H1 (cell line): ENCODE data around the gene BCL2L1. TPM values are rescaled to one million over a fixed set of nuclear protein-coding genes. Genes with fewer than 3 reads are reported as not detected.

Experiments used
- CTCF ChIA-PET: fragments of 300-600 bp; sonication (Branson Sonifier 250); formaldehyde crosslinking; loops from one replicate; lab custom pipeline; 2021; ENCODE audit not compliant: partially characterized antibody; lab: Charles Lee
- POLR2A ChIA-PET: fragments of 300-600 bp; sonication (Branson Sonifier 250); formaldehyde crosslinking; loops from one replicate; lab custom pipeline; 2021; ENCODE audit warnings: inconsistent platforms; ENCODE audit not compliant: partially characterized antibody; lab: Charles Lee
- DNase-seq, 2 experiments: peaks; one replicate each; pipeline versions ENCODE4 v3.0.0 to v3.0.0-alpha.2; 2010 to 2022; ENCODE audit warnings: low spot score in 2 of 2, low read depth in 1 of 2, mixed read lengths in 1 of 2
- FAIRE-seq: peaks from 2 replicates; lab custom pipeline; 2011; peaks lifted over from hg19 to GRCh38; lab: Jason Lieb, UNC
- H2AFZ ChIP-seq: 2 replicates; pipeline ENCODE4 v1.8.1; 2012; ENCODE audit warnings: low read length, inconsistent platforms
- H2AK5ac ChIP-seq: 2 replicates; pipeline ENCODE4 v1.6.1; 2013; ENCODE audit warnings: low read depth, low read length
- H2BK120ac ChIP-seq: replicated peaks from 2 replicates; pipeline ENCODE3; 2013; ENCODE audit warnings: low read depth, low read length, inconsistent platforms
- H2BK12ac ChIP-seq: 2 replicates; pipeline ENCODE4 v1.6.1; 2013; ENCODE audit warnings: low read depth, low read length
- H2BK15ac ChIP-seq: 2 replicates; pipeline ENCODE4 v1.6.1; 2013; ENCODE audit warnings: low read length
- H2BK20ac ChIP-seq: 2 replicates; pipeline ENCODE4 v1.6.1; 2013; ENCODE audit warnings: low read length
- H2BK5ac ChIP-seq: 2 replicates; pipeline ENCODE4 v1.6.1; 2013; ENCODE audit warnings: low read depth, low read length
- H3K14ac ChIP-seq: 2 replicates; pipeline ENCODE4 v1.6.1; 2013; ENCODE audit warnings: inconsistent platforms; ENCODE audit not compliant: insufficient read length
- H3K18ac ChIP-seq: 2 replicates; pipeline ENCODE4 v1.6.1; 2013; ENCODE audit warnings: low read length; ENCODE audit errors: extremely low read depth
- H3K23ac ChIP-seq: 2 replicates; pipeline ENCODE4 v1.6.1; 2013; ENCODE audit warnings: inconsistent platforms; ENCODE audit not compliant: insufficient read length
- H3K23me2 ChIP-seq: 2 replicates; pipeline ENCODE4 v1.6.1; 2013; ENCODE audit warnings: low read depth, low read length
- H3K27ac ChIP-seq: 2 replicates; pipeline ENCODE4 v1.6.1; 2011; ENCODE audit warnings: low read depth, low read length, inconsistent platforms
- H3K27me3 ChIP-seq, 4 experiments: replicated peaks in 1 of 4; 1 replicate in 1 of 4; 2 replicates in 3 of 4; pipeline versions ENCODE4 v1.6.1 to v1.8.1; 2011 to 2013; ENCODE audit warnings: low read length in 3 of 4, mild to moderate bottlenecking in 3 of 4, inconsistent platforms in 2 of 4, mixed read lengths in 2 of 4, moderate library complexity in 1 of 4; ENCODE audit not compliant: control insufficient read depth in 3 of 4, insufficient read depth in 3 of 4; ENCODE audit errors: extremely low read depth in 1 of 4
- H3K36me3 ChIP-seq, 4 experiments: 2 replicates each; pipeline versions ENCODE4 v1.6.1 to v1.8.1; 2011 to 2013; ENCODE audit warnings: mild to moderate bottlenecking in 4 of 4, low read length in 3 of 4, moderate library complexity in 2 of 4, control low read depth in 1 of 4, inconsistent platforms in 1 of 4; ENCODE audit not compliant: insufficient read depth in 4 of 4, control insufficient read depth in 2 of 4
- H3K4ac ChIP-seq: replicated peaks from 2 replicates; pipeline ENCODE3; 2013; ENCODE audit warnings: low read length, low read depth, mixed read lengths, inconsistent platforms; ENCODE audit not compliant: insufficient read length
- H3K4me1 ChIP-seq, 4 experiments: replicated peaks in 1 of 4; 1 replicate in 1 of 4; 2 replicates in 3 of 4; pipeline versions ENCODE4 v1.6.1 to v1.8.1; 2011 to 2013; ENCODE audit warnings: low read length in 3 of 4, inconsistent platforms in 2 of 4, mixed read lengths in 1 of 4; ENCODE audit not compliant: insufficient read depth in 4 of 4, control insufficient read depth in 3 of 4
- H3K4me2 ChIP-seq, 2 experiments: 2 replicates each; pipeline versions ENCODE4 v1.6.1 to v1.8.1; 2011 to 2013; ENCODE audit warnings: low read depth in 2 of 2, low read length in 2 of 2, control low read depth in 1 of 2, inconsistent platforms in 1 of 2, mild to moderate bottlenecking in 1 of 2; ENCODE audit not compliant: insufficient read depth in 1 of 2
- H3K4me3 ChIP-seq, 4 experiments: fragments of 200-600, 300-600 bp in 1 of 4; sonication (generic), shearing (Covaris generic), sonication (Bioruptor Twin) in 1 of 4; 2 replicates each; pipeline versions ENCODE4 v1.5.1 to v1.8.1; 2011 to 2016; ENCODE audit warnings: low read length in 4 of 4, low read depth in 3 of 4, control low read depth in 2 of 4, inconsistent platforms in 2 of 4, mild to moderate bottlenecking in 2 of 4, mixed read lengths in 1 of 4, moderate library complexity in 1 of 4; ENCODE audit not compliant: insufficient read depth in 2 of 4; ENCODE audit errors: extremely low read depth in 1 of 4
- H3K56ac ChIP-seq: replicated peaks from 2 replicates; pipeline ENCODE3; 2013; ENCODE audit warnings: low read depth, mild to moderate bottlenecking, mixed read lengths, low read length, inconsistent platforms; ENCODE audit not compliant: insufficient read length
- H3K79me1 ChIP-seq: 2 replicates; pipeline ENCODE4 v1.6.1; 2013; ENCODE audit warnings: low read depth, low read length, control low read depth
- H3K79me2 ChIP-seq, 2 experiments: 2 replicates each; pipeline versions ENCODE4 v1.6.1 to v1.8.1; 2012 to 2013; ENCODE audit warnings: low read length in 2 of 2, mild to moderate bottlenecking in 2 of 2, inconsistent platforms in 1 of 2; ENCODE audit not compliant: insufficient read depth in 2 of 2, control insufficient read depth in 1 of 2
- H3K9ac ChIP-seq, 4 experiments: replicated peaks in 1 of 4; 1 replicate in 1 of 4; 2 replicates in 3 of 4; pipeline versions ENCODE4 v1.6.1 to v1.8.1; 2011 to 2013; ENCODE audit warnings: low read depth in 3 of 4, low read length in 3 of 4, control low read depth in 2 of 4, mild to moderate bottlenecking in 2 of 4, moderate library complexity in 2 of 4, inconsistent platforms in 1 of 4; ENCODE audit errors: extremely low read depth in 1 of 4
- H3K9me3 ChIP-seq, 2 experiments: 2 replicates each; pipeline versions ENCODE4 v1.6.1 to v1.8.1; 2012 to 2013; ENCODE audit warnings: mild to moderate bottlenecking in 2 of 2, moderate library complexity in 2 of 2, control low read depth in 1 of 2, inconsistent platforms in 1 of 2, low read depth in 1 of 2, low read length in 1 of 2, mixed read lengths in 1 of 2; ENCODE audit not compliant: insufficient read depth in 2 of 2
- H4K20me1 ChIP-seq, 2 experiments: replicated peaks in 1 of 2; 2 replicates each; pipeline versions ENCODE3 to v1.8.1; 2011 to 2013; ENCODE audit warnings: inconsistent platforms in 2 of 2, low read length in 2 of 2, mild to moderate bottlenecking in 1 of 2; ENCODE audit not compliant: insufficient read depth in 2 of 2, control insufficient read depth in 1 of 2
- H4K5ac ChIP-seq: 2 replicates; pipeline ENCODE4 v1.6.1; 2013; ENCODE audit warnings: low read length, low read depth, mixed read lengths, inconsistent platforms; ENCODE audit not compliant: insufficient read length
- H4K8ac ChIP-seq: 2 replicates; pipeline ENCODE4 v1.8.0; 2013; ENCODE audit warnings: mild to moderate bottlenecking, moderate library complexity, low read length, inconsistent platforms; ENCODE audit not compliant: insufficient read depth; ENCODE audit errors: extremely low read depth
- H4K91ac ChIP-seq: replicated peaks from 2 replicates; pipeline ENCODE3; 2013; ENCODE audit warnings: low read length, mixed read lengths, inconsistent platforms; ENCODE audit not compliant: insufficient read length
- ASH2L ChIP-seq: fragments of 200-600, 300-600 bp; sonication (generic); IDR thresholded peaks from one replicate; pipeline ENCODE4 v1.7.1; 2017; ENCODE audit warnings: low read length
- BCL11A ChIP-seq, 2 experiments: IDR thresholded peaks; one replicate each; pipeline ENCODE4 v1.6.1; 2011; ENCODE audit warnings: low read depth in 2 of 2, low read length in 2 of 2, mild to moderate bottlenecking in 2 of 2
- CTBP2 ChIP-seq: IDR thresholded peaks from 2 replicates; pipeline ENCODE4 v1.7.0; 2011; ENCODE audit warnings: borderline replicate concordance, mild to moderate bottlenecking, moderate library complexity, mixed read lengths, low read length; ENCODE audit not compliant: insufficient read depth, insufficient read length
- GTF2F1 ChIP-seq: IDR thresholded peaks from 2 replicates; pipeline ENCODE4 v1.6.1; 2012; ENCODE audit warnings: low read depth, low read length, improper control_type of control experiment, borderline replicate concordance
- JUND ChIP-seq: IDR thresholded peaks from 2 replicates; pipeline ENCODE4 v1.6.1; 2011; ENCODE audit warnings: mild to moderate bottlenecking, improper control_type of control experiment, low read length
- POLR2A ChIP-seq, 2 experiments: IDR thresholded peaks; 1 replicate in 1 of 2; 2 replicates in 1 of 2; pipeline ENCODE4 v1.6.1; 2011; ENCODE audit warnings: low read depth in 2 of 2, low read length in 2 of 2, mild to moderate bottlenecking in 2 of 2; ENCODE audit errors: control extremely low read depth in 1 of 2
- SP1 ChIP-seq: IDR thresholded peaks from 2 replicates; pipeline ENCODE4 v1.6.1; 2011; ENCODE audit warnings: low read depth, low read length
- SP4 ChIP-seq: IDR thresholded peaks from 2 replicates; pipeline ENCODE4 v1.6.1; 2012; ENCODE audit warnings: low read length, inconsistent platforms
- SUZ12 ChIP-seq: fragments of 200-600 bp; sonication (generic); IDR thresholded peaks from 2 replicates; pipeline ENCODE4 v1.6.1; 2012; ENCODE audit warnings: mild to moderate bottlenecking, inconsistent platforms, low read length, moderate library complexity, mixed read lengths
- ZNF274 ChIP-seq: IDR thresholded peaks from 2 replicates; pipeline ENCODE4 v1.7.0; 2012; ENCODE audit warnings: low read length, borderline replicate concordance; ENCODE audit errors: extremely low read depth
- WGBS, 2 experiments: shearing (Covaris generic) in 1 of 2; methylation state at CpG; one replicate each; pipeline versions ENCODE4 v1.1.6 to v1.1.7; 2013 to 2015; ENCODE audit warnings: low lambda C conversion rate in 2 of 2, mixed read lengths in 2 of 2, inconsistent platforms in 1 of 2, low coverage in 1 of 2, missing lambda C conversion rate in 1 of 2; ENCODE audit not compliant: insufficient replicate concordance in 2 of 2, insufficient coverage in 1 of 2, insufficient read length in 1 of 2; ENCODE audit errors: extremely low coverage in 1 of 2, missing lambda C conversion rate in 1 of 2; 5-methylcytosine and 5-hydroxymethylcytosine counted together
- polyA plus RNA-seq, 7 experiments: library from polyadenylated mRNA; depleted of rRNA in 3 of 7; stranded (reverse) in 5 of 7; unstranded in 2 of 7; fragments of >200 nt in 5 of 7; fragments of 200-250 nt in 2 of 7; gene quantifications; 1 replicate in 5 of 7; 2 replicates in 1 of 7; 4 replicates in 1 of 7; pipeline versions ENCODE4 v1.2.1 to v1.2.3, GENCODE V29; 2011 to 2013; ENCODE audit warnings: missing spikeins in 2 of 7, mixed read lengths in 2 of 7
- total RNA-seq: library from RNA; stranded (reverse); fragmentation: NEBNext Ultra II Directional; extraction: Animal tissue kit (Norgen Biotek cat#: 25700); gene quantifications from 2 replicates; pipeline ENCODE4 v1.2.1, GENCODE V29; 2021
- TF ChIP-seq, protein P1 (sequence below): IDR thresholded peaks from 2 replicates; pipeline ENCODE4 v1.6.1; 2012; ENCODE audit warnings: low read length, inconsistent platforms

The BCL2L1 gene
- total and polyA plus RNA-seq, 2 of the 8 experiments (the other 6 are each of a cell fraction or from before 2014, with no cell fraction given) = 64.9 to 66.1 TPM

DNA sequence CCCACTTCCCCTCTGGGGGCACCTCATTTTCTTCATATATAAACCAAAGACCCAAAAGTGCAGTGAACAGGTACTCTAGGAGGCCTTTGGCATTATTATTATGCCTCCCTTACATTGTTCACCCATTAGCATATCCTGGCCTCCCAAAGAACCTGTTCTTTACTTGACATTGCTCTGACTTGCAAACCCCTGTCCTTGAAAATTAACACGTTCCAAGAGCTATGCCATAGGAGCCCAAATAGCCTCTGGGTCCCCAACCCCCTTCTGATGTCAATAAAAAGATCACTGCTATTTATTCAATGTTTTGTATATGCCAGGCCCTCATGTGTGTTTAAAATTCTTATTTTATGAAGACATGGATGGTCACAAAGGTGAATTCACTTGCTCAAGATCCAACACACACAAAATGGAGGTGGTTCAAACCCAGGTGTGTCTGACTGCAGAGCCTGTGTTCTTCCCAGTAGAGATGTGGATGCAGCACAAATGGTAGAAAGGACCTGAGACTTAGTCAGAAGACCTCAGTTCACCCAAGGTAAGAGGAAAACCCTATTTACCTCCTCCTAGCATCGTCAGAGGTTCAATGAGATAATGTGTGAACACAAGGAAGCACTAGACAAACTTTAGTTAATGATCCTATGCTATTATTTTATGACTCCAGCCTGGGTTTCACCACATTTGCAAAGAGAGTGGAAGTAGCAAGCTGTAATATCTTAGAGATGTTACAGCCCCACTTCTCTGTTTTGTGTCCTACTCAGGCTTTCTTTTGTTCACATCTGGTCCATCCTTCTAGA lies 36.6 kb downstream of the BCL2L1 start:
- Histone ChIP-seq H3K79me2 (peaks cover 0 to 39% of the 10 kb centered on the region in 2 experiments; a peak in 2 of 4 replicates), H2BK12ac (no peak overlapping the region)
- TF ChIP-seq SP4 (no peak), POLR2A (IDR thresholded peaks at IDR 0.05; ENCODE audit: control extremely low read depth in 1 of 2, low read depth in 2 of 2, low read length in 2 of 2) (no peak), CTBP2 (no peak), SP1 (no peak), JUND (no peak), BCL11A (IDR thresholded peaks at IDR 0.05; ENCODE audit: low read depth in 2 of 2, low read length in 2 of 2) (no peak), ASH2L (no peak), SUZ12 (no peak), ZNF274 (no peak), GTF2F1 (no peak)
- TF ChIP-seq, protein P1, sequence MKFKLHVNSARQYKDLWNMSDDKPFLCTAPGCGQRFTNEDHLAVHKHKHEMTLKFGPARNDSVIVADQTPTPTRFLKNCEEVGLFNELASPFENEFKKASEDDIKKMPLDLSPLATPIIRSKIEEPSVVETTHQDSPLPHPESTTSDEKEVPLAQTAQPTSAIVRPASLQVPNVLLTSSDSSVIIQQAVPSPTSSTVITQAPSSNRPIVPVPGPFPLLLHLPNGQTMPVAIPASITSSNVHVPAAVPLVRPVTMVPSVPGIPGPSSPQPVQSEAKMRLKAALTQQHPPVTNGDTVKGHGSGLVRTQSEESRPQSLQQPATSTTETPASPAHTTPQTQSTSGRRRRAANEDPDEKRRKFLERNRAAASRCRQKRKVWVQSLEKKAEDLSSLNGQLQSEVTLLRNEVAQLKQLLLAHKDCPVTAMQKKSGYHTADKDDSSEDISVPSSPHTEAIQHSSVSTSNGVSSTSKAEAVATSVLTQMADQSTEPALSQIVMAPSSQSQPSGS = no peak

More for the DNA sequence above, 36.6 kb downstream of the BCL2L1 start:
- Histone ChIP-seq H3K36me3 (peaks cover 0 to 5% (median 0%) of the 10 kb centered on the region in 4 experiments; a peak in 2 of 8 replicates), H3K9me3 (no peaks in the 10 kb centered on the region), H4K20me1 (no peaks in the 10 kb centered on the region), H4K91ac (no peak overlapping the region), H4K8ac (no peak overlapping the region), H3K79me1 (peaks cover 5% of the 10 kb centered on the region; the same call in 1 of the 2 replicates), H3K23me2 (no peaks in the 10 kb centered on the region), H3K9ac (no peak overlapping the region), H2BK5ac (no peak overlapping the region), H2BK20ac (no peak overlapping the region), H3K4me2 (no peak overlapping the region), H2AK5ac (no peak overlapping the region), H2AFZ (no peak overlapping the region), H3K4me3 (no peak overlapping the region), H3K4me1 (peaks cover 0 to 3% (median 1%) of the 10 kb centered on the region in 4 experiments; a peak in 1 of 7 replicates), H3K23ac (no peak overlapping the region), H3K18ac (no peak overlapping the region), H3K14ac (no peak overlapping the region), H2BK120ac (no peak overlapping the region), H4K5ac (no peak overlapping the region), H2BK15ac (no peak overlapping the region), H3K4ac (no peak overlapping the region), H3K56ac (no peak overlapping the region), H3K27me3 (no peaks in the 10 kb centered on the region), H3K27ac (no peak overlapping the region)
- ChIA-PET POLR2A (interaction anchor here (1.2 to 2.6 kb wide), 6 partner anchors 14 to 37 kb away, joined by 3 to 7 read pairs (median 4); no protein-coding TSS in a partner anchor), CTCF (interaction anchor here (1.3 to 6.6 kb wide), 4 partner anchors 22 to 52 kb away, joined by 4 to 42 read pairs (median 20); partner anchors contain the start of gene BCL2L1)
- no peak for DNase-seq
- FAIRE-seq = no peak
- WGBS, 2 experiments = 88% methylated on average over 2 of the region's 2 CpGs; no CpG with 5 or more reads in 1 of the 2 experiments
